ENCODE results near the gene NDUFA8.

NDUFA8 gene

GRCh38 chr9:122095010-122095767, 64.4 kb downstream of the NDUFA8 start:
- DNase-seq: peak; percentile 76

Measured in NCI-H82 (cell line).